Heart left ventricle (tissue), 16 donors: ENCODE data around the gene ASTN2. TPM values are rescaled to one million over a fixed set of nuclear protein-coding genes. Genes with fewer than 3 reads are reported as not detected.

Experiments used
- ATAC-seq, 4 donors: fragments of 200-7000 bp; cut with Tn5 transposase; one replicate each; pipeline ENCODE4 v1.9.1; 2020 to 2022; ENCODE audit warnings: moderate library complexity in 4 of 4, mild to moderate bottlenecking in 3 of 4, moderate number of reproducible peaks in 1 of 4
- DNase-seq, 5 donors: peaks; one replicate each; pipeline ENCODE4 v3.0.0-alpha.2; 2020
- H3K27ac ChIP-seq, 12 donors: fragments of 200-600 bp; sonication (generic) in 4 of 12; one replicate each; pipeline versions ENCODE4 v1.5.0 to v1.8.0; 2016 to 2022; ENCODE audit warnings: mild to moderate bottlenecking in 2 of 12
- H3K27me3 ChIP-seq, 9 donors: fragments of 200-600 bp; sonication (generic) in 2 of 9; one replicate each; pipeline versions ENCODE4 v1.5.1 to v1.8.0; 2016 to 2022; ENCODE audit warnings: mild to moderate bottlenecking in 3 of 9
- H3K36me3 ChIP-seq, 9 donors: fragments of 200-600 bp; sonication (generic) in 2 of 9; one replicate each; pipeline versions ENCODE4 v1.5.0 to v1.8.0; 2018 to 2022; ENCODE audit warnings: mild to moderate bottlenecking in 2 of 9
- H3K4me1 ChIP-seq, 12 donors: fragments of 200-600 bp; sonication (generic) in 4 of 12; one replicate each; pipeline versions ENCODE4 v1.5.0 to v1.8.0; 2016 to 2022; ENCODE audit warnings: mild to moderate bottlenecking in 3 of 12
- H3K4me3 ChIP-seq, 12 donors: fragments of 200-600 bp; sonication (generic) in 4 of 12; one replicate each; pipeline versions ENCODE4 v1.5.0 to v1.8.0; 2017 to 2022; ENCODE audit warnings: mild to moderate bottlenecking in 9 of 12, moderate library complexity in 4 of 12
- H3K9me3 ChIP-seq, 12 donors: fragments of 200-600 bp; sonication (generic) in 4 of 12; one replicate each; pipeline versions ENCODE4 v1.5.0 to v1.8.0; 2016 to 2022; ENCODE audit warnings: mild to moderate bottlenecking in 1 of 12
- CTCF ChIP-seq, 12 donors: fragments of 200-600 bp; sonication (generic) in 4 of 12; IDR thresholded peaks; one replicate each; pipeline versions ENCODE4 v1.5.0 to v1.8.0; 2018 to 2022; ENCODE audit warnings: antibody characterized with exemption in 12 of 12, mild to moderate bottlenecking in 5 of 12
- POLR2A ChIP-seq, 2 donors: fragments of 450-650 bp; IDR thresholded peaks; one replicate each; pipeline ENCODE4 v1.6.1; 2017; ENCODE audit warnings: antibody characterized with exemption in 2 of 2, mild to moderate bottlenecking in 2 of 2, moderate library complexity in 2 of 2
- WGBS, 4 donors: extraction: QIAGEN DNeasy Blood & Tissue Kit in 2 of 4; methylation state at CpG; one replicate each; pipeline versions ENCODE4 v1.1.5 to v1.1.7; 2013 to 2018; 5-methylcytosine and 5-hydroxymethylcytosine counted together
- intact Hi-C, 10 donors: fragments of 100-400 bp; cut with DNase I; formaldehyde crosslinking; loops; one replicate each; pipeline versions ENCODE4 v1.11.1 to v1.14.2; 2022
- polyA plus RNA-seq, 2 donors: library from polyadenylated mRNA; stranded (reverse); fragments of 200-250 nt; gene quantifications; one replicate each; pipeline ENCODE4 v1.2.3, GENCODE V29; 2013
- total RNA-seq, 9 donors: library from RNA; depleted of rRNA in 2 of 9; stranded (reverse); fragments of >200 nt in 2 of 9; fragmentation: NEBNext Ultra II Directional in 3 of 9; extraction: Animal tissue kit (Norgen Biotek cat#: 25700) in 3 of 9; gene quantifications; one replicate each; pipeline versions ENCODE4 v1.1.0 to v1.2.4, GENCODE V29; 2016 to 2023
- donor health status: ischemic (EF 13 %, LVEDD 7.1; RV severe dilation, severe dysfunction).
- donor health status: healthy with polysubstance abuse.
- donor health status: DM: no; HTN: yes; CAD: no.
- donor health status: DM: no; HTN: no; CAD: no.
- donor health status: ischemic (EF 25% LVEDD 6.9; RV normal size, moderate dysfunction).
- donor health status: ischemic (EF 25% LVEDD 5.7; RV mildly dilated, moderate dysfunction).
- donor health status: healthy.
- donor health status: DM: yes; HTN: yes; CAD: no.
- donor health status: ischemic (EF 35%, LVEDD 5.7; RV mildly dilated, moderate dysfunction).
- donor health status: nonischemic (EF 11% LVEDD 7.7; RV severe dilation, severe dysfunction).
- donor health status: DM: yes; HTN: yes; CAD: no.
- donor health status: PGD.
- donor health status: ischemic (EF 29% LVEDD 5.4; RV normal size, mild dysfunction).
- donor health status: nonischemic (EF 23%, LVEDD 6.1; RV moderate dilation, normal function).

ASTN2 gene
- total and polyA plus RNA-seq, 11 donors = 2.5 to 6.0 (median 3.5) TPM

GRCh38 chr9:117317192-117317591 lies 97.7 kb downstream of the ASTN2 start:
- Histone ChIP-seq H3K9me3 (no peaks in the 10 kb centered on the region), H3K4me3 (no peak overlapping the region), H3K27ac (no peak overlapping the region), H3K27me3 (peaks cover 0 to 8% (median 0%) of the 10 kb centered on the region in 9 donors), H3K36me3 (no peaks in the 10 kb centered on the region), H3K4me1 (no peaks in the 10 kb centered on the region)
- WGBS, 4 donors = 46 to 59% (median 50%) methylated on average over 2 of the region's 2 CpGs
- TF ChIP-seq CTCF (IDR thresholded peaks at IDR 0.05) (no peak), POLR2A (IDR thresholded peaks at IDR 0.05) (no peak)
- intact Hi-C loops = no loop called here
- no peak for DNase-seq
- ATAC-seq = no peak

DNA sequence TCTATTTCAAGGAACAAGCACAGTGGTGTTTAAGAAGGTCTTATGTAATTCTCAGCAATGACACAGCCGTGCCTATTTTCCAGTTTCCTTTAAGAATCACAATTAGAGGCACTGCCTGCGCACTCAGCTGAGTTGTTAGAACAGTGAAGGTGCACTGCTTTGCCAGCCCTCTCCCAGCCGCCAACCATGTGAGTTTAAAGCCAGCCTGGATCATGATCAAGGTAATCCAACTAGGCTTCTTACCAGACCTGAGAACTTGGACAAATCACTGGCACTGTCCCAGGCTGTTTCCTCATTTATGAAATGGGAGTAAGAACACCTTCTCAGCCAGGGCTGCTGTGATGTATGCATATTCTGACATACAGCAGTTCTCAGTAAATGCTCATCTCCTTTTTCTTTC lies 99.6 kb downstream of the ASTN2 start:
- DNase-seq = no peak
- Histone ChIP-seq H3K27ac (no peak overlapping the region), H3K27me3 (peaks cover 0 to 8% (median 0%) of the 10 kb centered on the region in 9 donors), H3K4me3 (no peak overlapping the region), H3K9me3 (no peaks in the 10 kb centered on the region), H3K4me1 (no peaks in the 10 kb centered on the region), H3K36me3 (no peaks in the 10 kb centered on the region)
- ATAC-seq = no peak
- intact Hi-C loops = no loop called here
- 57 to 89% (median 82%) methylated on average over 3 of the region's 3 CpGs for WGBS, 4 donors
- no peak for TF ChIP-seq POLR2A (IDR thresholded peaks at IDR 0.05)
- no peak for TF ChIP-seq CTCF (IDR thresholded peaks at IDR 0.05)

DNA sequence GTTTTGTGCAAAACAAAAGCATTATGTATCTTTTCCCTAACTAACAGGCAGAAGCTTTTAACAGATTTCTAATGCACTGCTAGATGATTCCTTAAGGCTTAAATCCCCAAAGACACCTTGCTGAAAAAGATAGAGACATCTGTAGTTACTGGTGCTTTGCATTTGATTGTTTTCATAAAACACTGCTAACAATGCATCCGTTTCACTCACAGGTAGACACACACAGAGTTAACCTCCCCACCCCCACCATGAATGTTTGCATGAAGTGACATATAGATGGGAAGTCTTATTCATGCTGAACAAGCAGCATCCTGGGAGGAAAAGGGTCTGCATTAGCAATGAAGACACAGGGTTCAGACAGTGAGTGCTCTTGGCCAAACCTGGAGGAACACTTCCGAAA lies 100.9 kb downstream of the ASTN2 start:
- TF ChIP-seq POLR2A (IDR thresholded peaks at IDR 0.05) (no peak), CTCF (IDR thresholded peaks at IDR 0.05) (no peak)
- H3K27me3 ChIP-seq = peaks cover 0 to 8% (median 0%) of the 10 kb centered on the region in 9 donors
- H3K4me1 ChIP-seq = no peaks in the 10 kb centered on the region
- H3K36me3 ChIP-seq = no peaks in the 10 kb centered on the region
- DNase-seq (no peak), ATAC-seq (no peak)
- WGBS, 4 donors = 46 to 72% (median 55%) methylated on average over 2 of the region's 2 CpGs
- no peak overlapping the region for H3K4me3 ChIP-seq
- no peak overlapping the region for H3K27ac ChIP-seq
- no peaks in the 10 kb centered on the region for H3K9me3 ChIP-seq
- intact Hi-C loops = no loop called here

DNA sequence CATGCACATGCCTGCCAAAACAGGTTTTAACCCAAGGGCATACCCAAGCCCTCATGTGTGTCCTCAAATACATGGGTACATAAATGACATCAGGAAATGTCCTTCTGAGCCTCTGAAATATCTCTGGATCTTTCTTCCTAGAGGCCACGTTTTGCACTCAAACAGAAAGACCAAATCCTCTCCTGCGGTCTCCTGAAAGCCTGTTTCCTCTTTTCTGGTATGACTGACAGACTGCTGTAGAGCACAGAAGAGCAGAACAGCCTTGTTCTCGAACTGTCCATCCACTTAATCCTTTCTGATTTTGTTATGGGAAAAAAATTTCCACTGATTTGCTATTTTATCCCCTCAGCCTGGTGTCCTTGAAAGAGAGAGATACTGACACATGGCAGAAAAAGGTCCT lies 107.2 kb downstream of the ASTN2 start:
- intact Hi-C loops = loop anchor here in 1 of 10 donors (10.0 kb wide), 1 partner anchor 63 kb away; no protein-coding TSS in a partner anchor
- Histone ChIP-seq H3K27me3 (peaks cover 0 to 18% (median 0%) of the 10 kb centered on the region in 9 donors), H3K36me3 (no peaks in the 10 kb centered on the region), H3K27ac (no peak overlapping the region), H3K9me3 (no peaks in the 10 kb centered on the region), H3K4me3 (no peak overlapping the region), H3K4me1 (no peaks in the 10 kb centered on the region)
- TF ChIP-seq POLR2A (IDR thresholded peaks at IDR 0.05) (no peak), CTCF (IDR thresholded peaks at IDR 0.05) (no peak)
- ATAC-seq = no peak
- 53 to 58% (median 55%) methylated on average over 3 of the region's 3 CpGs for WGBS, 4 donors
- no peak for DNase-seq
